ENCODE measurements around the gene DNHD1.

DNA sequence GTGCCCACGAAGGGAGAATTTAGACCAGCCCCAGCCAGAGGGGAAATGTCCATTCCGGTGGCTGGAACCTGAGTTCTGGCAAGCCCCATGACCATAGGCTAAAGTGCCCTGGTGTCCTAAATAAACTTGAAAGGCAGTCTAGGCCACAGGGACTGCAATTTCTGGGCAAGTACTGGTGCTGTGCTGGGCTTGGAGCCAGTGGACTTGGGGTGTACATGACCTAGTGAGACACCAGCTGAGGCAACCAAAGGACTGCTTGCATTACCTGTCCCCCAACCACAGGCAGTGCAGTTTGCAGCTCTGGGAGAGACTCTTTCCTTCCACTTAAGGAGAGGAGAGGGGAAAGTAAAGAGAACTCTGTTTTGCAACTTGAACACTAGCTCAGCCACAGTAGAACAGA lies 82.6 kb downstream of the DNHD1 start:
- TF ChIP-seq GATA2 (IDR thresholded peaks at IDR 0.05; ENCODE audit: low read depth, low read length) (no peak), GATA3 (IDR thresholded peaks at IDR 0.05; ENCODE audit: low read depth, low read length) (no peak)
